Measurements from ENCODE around the gene PRKAR2B.

PRKAR2B gene

DNA sequence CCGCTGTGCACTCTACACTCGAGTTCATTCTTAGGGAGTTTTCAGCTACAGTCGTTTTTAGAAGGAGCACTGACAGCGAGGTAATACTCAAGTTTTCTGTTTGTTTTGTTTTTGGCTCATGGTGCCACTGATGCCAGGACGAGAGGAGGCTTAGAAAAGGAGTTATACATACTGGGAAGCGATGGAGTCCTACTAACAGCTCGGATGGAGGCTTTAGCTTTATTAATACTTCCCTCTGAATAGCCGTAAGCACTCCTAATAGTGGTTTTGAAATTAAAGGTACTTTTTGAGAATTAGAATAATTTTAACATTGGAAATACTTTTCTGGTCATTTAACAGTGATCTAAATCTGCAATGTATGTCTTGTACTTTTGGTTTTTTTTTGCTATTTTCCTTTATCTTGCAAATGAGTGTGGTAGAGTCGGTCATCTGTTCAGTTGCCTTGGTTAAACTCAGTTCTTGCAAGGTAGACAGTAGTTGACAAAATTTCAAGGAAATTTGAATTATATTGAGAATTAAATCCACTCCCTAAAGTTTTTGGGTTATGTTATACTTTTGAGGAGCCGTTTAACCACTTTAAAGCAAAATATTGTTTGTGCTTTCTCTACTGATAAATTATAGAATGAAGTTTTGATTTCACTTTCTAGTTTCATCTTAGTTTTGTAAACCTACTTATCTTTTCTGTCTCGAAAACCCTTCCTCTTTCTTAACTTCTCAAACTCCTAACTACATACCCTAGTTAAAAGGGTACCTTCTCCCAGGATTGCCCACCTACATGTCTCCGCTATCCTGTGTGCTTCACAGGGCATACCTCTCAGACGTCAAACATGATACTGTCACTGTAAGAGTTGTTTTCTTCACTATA, 125.8 kb downstream of the PRKAR2B start:
- FAIRE-seq, result peak; percentile 43
- DNase-seq (ENCODE audit: insufficient read length, low spot score), result no peak
- TF ChIP-seq POLR2AphosphoS5 (IDR thresholded peaks at IDR 0.05; ENCODE audit: low read depth, low read length) (no peak), SPI1 (IDR thresholded peaks at IDR 0.05; ENCODE audit: low read depth, low read length) (0 out of 2 replicates have a peak, but pooled peaks have one; percentile 33)

GRCh38 chr7:107171496-107171895, 127.0 kb downstream of the PRKAR2B start:
- no peak for FAIRE-seq
- TF ChIP-seq POLR2A (IDR thresholded peaks at IDR 0.05; ENCODE audit: low read depth, low read length), result no peak
- TF ChIP-seq TAF1 (IDR thresholded peaks at IDR 0.05; ENCODE audit: low read depth, low read length), result no peak
- TF ChIP-seq POU2F2 (IDR thresholded peaks at IDR 0.05; ENCODE audit: low read depth, low read length), result no peak
- TF ChIP-seq SPI1 (IDR thresholded peaks at IDR 0.05; ENCODE audit: low read depth, low read length), result no peak
- no peak for TF ChIP-seq POLR2AphosphoS5 (IDR thresholded peaks at IDR 0.05; ENCODE audit: low read depth, low read length)
- TF ChIP-seq PAX5 (IDR thresholded peaks at IDR 0.05; ENCODE audit: insufficient read depth, low read length, severe bottlenecking), result no peak

DNA sequence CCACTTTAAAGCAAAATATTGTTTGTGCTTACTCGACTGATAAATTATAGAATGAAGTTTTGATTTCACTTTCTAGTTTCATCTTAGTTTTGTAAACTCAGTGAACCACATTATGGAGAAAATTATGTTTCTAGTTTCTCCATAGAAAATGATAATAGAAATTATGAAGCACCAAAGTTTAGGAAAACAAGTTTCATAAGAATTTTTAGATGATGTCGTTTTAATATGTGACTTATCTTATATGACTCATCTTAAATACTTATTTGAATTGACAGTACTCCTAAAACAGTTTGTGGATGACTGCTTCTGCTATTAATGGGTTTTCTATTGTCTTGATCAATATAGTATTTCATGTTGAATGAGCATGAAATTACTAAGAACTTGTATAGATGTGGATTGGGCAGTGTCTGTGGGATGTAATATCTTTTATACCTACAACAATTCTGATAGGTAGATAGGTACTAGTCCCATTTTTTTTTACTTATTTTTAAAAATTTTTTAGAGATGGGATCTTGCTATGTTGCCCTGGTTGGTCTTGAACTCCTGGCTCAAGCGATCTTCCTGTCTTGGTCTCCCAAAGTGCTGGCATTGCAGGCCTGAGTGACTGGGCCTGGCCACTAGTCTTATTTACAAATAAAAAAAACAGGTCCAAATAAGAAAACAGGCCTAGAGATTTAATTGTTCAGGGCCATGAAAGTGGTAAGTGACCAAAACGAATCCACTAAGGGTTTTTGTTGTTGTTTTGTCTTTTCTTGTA, 127.9 kb downstream of the PRKAR2B start:
- DNase-seq (ENCODE audit: insufficient read length, low spot score), result no peak
- TF ChIP-seq SPI1 (IDR thresholded peaks at IDR 0.05; ENCODE audit: low read depth, low read length) (no peak), PAX5 (IDR thresholded peaks at IDR 0.05; ENCODE audit: insufficient read depth, low read length, severe bottlenecking) (no peak), POLR2AphosphoS5 (IDR thresholded peaks at IDR 0.05; ENCODE audit: low read depth, low read length) (no peak)
- no peak for FAIRE-seq

More at GRCh38 chr7:107171496-107171895, 127.0 kb downstream of the PRKAR2B start:
- no peak for DNase-seq (ENCODE audit: insufficient read length, low spot score)

- DNase-seq (ENCODE audit: insufficient read length, low spot score) (no peak), FAIRE-seq (no peak)
- TF ChIP-seq POU2F2 (IDR thresholded peaks at IDR 0.05; ENCODE audit: low read depth, low read length), result no peak
- TF ChIP-seq PAX5 (IDR thresholded peaks at IDR 0.05; ENCODE audit: insufficient read depth, low read length, severe bottlenecking), result no peak
- TF ChIP-seq SPI1 (IDR thresholded peaks at IDR 0.05; ENCODE audit: low read depth, low read length), result no peak
Observed at GRCh38 chr7:107173191-107173590, 128.7 kb downstream of the PRKAR2B start.

- no peak for DNase-seq (ENCODE audit: insufficient read length, low spot score)
- no peak for TF ChIP-seq TAF1 (IDR thresholded peaks at IDR 0.05; ENCODE audit: low read depth, low read length)
- no peak for TF ChIP-seq POLR2A (IDR thresholded peaks at IDR 0.05; ENCODE audit: low read depth, low read length)
- no peak for TF ChIP-seq POLR2AphosphoS5 (IDR thresholded peaks at IDR 0.05; ENCODE audit: low read depth, low read length)
- no peak for TF ChIP-seq POU2F2 (IDR thresholded peaks at IDR 0.05; ENCODE audit: low read depth, low read length)
- TF ChIP-seq SPI1 (IDR thresholded peaks at IDR 0.05; ENCODE audit: low read depth, low read length), result no peak
- no peak for TF ChIP-seq PAX5 (IDR thresholded peaks at IDR 0.05; ENCODE audit: insufficient read depth, low read length, severe bottlenecking)
- no peak for FAIRE-seq
Observed at GRCh38 chr7:107173691-107174406, 129.3 kb downstream of the PRKAR2B start.

- no peak for TF ChIP-seq PAX5 (IDR thresholded peaks at IDR 0.05; ENCODE audit: insufficient read depth, low read length, severe bottlenecking)
- TF ChIP-seq TAF1 (IDR thresholded peaks at IDR 0.05; ENCODE audit: low read depth, low read length), result no peak
- TF ChIP-seq POLR2AphosphoS5 (IDR thresholded peaks at IDR 0.05; ENCODE audit: low read depth, low read length), result no peak
- TF ChIP-seq SPI1 (IDR thresholded peaks at IDR 0.05; ENCODE audit: low read depth, low read length), result no peak
- no peak for TF ChIP-seq POLR2A (IDR thresholded peaks at IDR 0.05; ENCODE audit: low read depth, low read length)
- no peak for TF ChIP-seq POU2F2 (IDR thresholded peaks at IDR 0.05; ENCODE audit: low read depth, low read length)
- FAIRE-seq (no peak), DNase-seq (ENCODE audit: insufficient read length, low spot score) (no peak)
Observed at GRCh38 chr7:107179326-107180164, 135.0 kb downstream of the PRKAR2B start.

GRCh38 chr7:107180378-107180777, 135.9 kb downstream of the PRKAR2B start:
- FAIRE-seq (no peak), DNase-seq (ENCODE audit: insufficient read length, low spot score) (no peak)
- no peak for TF ChIP-seq SPI1 (IDR thresholded peaks at IDR 0.05; ENCODE audit: low read depth, low read length)
- no peak for TF ChIP-seq TAF1 (IDR thresholded peaks at IDR 0.05; ENCODE audit: low read depth, low read length)
- TF ChIP-seq POLR2A (IDR thresholded peaks at IDR 0.05; ENCODE audit: low read depth, low read length), result no peak
- TF ChIP-seq PAX5 (IDR thresholded peaks at IDR 0.05; ENCODE audit: insufficient read depth, low read length, severe bottlenecking), result no peak
- no peak for TF ChIP-seq POLR2AphosphoS5 (IDR thresholded peaks at IDR 0.05; ENCODE audit: low read depth, low read length)
- TF ChIP-seq POU2F2 (IDR thresholded peaks at IDR 0.05; ENCODE audit: low read depth, low read length), result no peak

DNA sequence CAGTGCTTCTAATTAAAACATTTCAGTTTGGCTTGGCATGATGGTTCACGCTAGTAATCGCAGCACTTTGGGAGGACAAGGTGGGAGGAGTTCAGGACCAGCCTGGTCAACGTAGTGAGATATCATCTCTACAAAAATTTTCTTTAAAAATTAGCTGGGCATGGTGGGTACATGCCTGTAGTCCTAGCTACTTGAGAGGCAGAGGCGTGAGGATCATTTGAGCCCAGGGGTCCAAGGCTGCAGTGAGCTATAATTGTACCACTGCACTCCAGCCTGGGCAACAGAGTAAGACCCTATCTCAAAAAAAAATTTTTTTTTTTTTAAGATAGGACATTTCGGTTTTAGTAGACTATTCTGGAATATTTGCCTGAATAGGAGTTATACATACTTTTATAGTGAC, 136.7 kb downstream of the PRKAR2B start:
- FAIRE-seq, result no peak

More for the DNA sequence above, 136.7 kb downstream of the PRKAR2B start:
- TF ChIP-seq TAF1 (IDR thresholded peaks at IDR 0.05; ENCODE audit: low read depth, low read length) (no peak), POU2F2 (IDR thresholded peaks at IDR 0.05; ENCODE audit: low read depth, low read length) (no peak), POLR2AphosphoS5 (IDR thresholded peaks at IDR 0.05; ENCODE audit: low read depth, low read length) (no peak), PAX5 (IDR thresholded peaks at IDR 0.05; ENCODE audit: insufficient read depth, low read length, severe bottlenecking) (no peak), SPI1 (IDR thresholded peaks at IDR 0.05; ENCODE audit: low read depth, low read length) (no peak), POLR2A (IDR thresholded peaks at IDR 0.05; ENCODE audit: low read depth, low read length) (no peak)
- no peak for DNase-seq (ENCODE audit: insufficient read length, low spot score)

Measured in GM12891 (cell line).